ENCODE measurements around the gene IRAK3. TPM values are rescaled to one million over a fixed set of nuclear protein-coding genes. Genes with fewer than 3 reads are reported as not detected.
"Not testable (repeated sequence)": the region's sequence is repeated elsewhere in the genome, so short reads cannot be mapped to it uniquely, and the experiment has no call there.

The IRAK3 gene
- polyA plus RNA-seq, 4 donors = 3.2 to 4.2 (median 3.4) TPM

- DNase-seq (ENCODE audit: low read depth in 4 of 4, low spot score in 3 of 4) = no peak
Observed at GRCh38 chr12:66297080-66297479, 108.1 kb downstream of the IRAK3 start.

- no peak for DNase-seq (ENCODE audit: low read depth in 4 of 4, low spot score in 3 of 4)
Observed at GRCh38 chr12:66297923-66298322, 108.9 kb downstream of the IRAK3 start.

- DNase-seq (ENCODE audit: low read depth in 4 of 4, low spot score in 3 of 4) = peak; percentile 92 to 95 (median 94)
Observed at GRCh38 chr12:66301944-66302826, 113.2 kb downstream of the IRAK3 start, which contains the start of gene HELB. Gene HELB, plus strand, starts transcription at chr12:66302493. Its CDS starts 111 bp downstream, at chr12:66302604.

DNA sequence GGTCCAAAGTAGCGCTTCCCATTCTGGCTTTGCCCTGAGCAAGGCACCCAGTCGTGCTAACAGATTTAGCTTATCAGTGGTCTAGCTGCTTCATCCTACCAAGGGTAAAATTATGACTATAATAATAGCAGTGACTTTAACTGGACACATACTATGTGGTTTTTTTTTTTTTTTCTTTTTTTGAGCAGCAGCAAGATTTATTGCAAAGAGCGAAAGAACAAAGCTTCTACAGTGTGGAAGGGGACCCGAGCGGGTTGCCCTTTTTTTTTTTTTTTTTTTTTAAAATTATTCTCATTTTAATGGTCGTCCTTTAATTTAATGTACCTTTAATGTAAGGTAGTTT is 113.8 kb downstream of the IRAK3 start:
- DNase-seq (ENCODE audit: low read depth in 4 of 4, low spot score in 3 of 4) = no peak

- DNase-seq (ENCODE audit: low read depth in 4 of 4, low spot score in 3 of 4) = not testable (repeated sequence)
Observed at GRCh38 chr12:66303316-66303804, 114.3 kb downstream of the IRAK3 start.

Other genes with a start within 250 kb of the IRAK3 start
- 10 to 100 TPM; 29.0 to 37.9 (median 33.6) TPM for gene LLPH, start 58.5 kb upstream of the IRAK3 start, polyA plus RNA-seq (ENCODE audit: insufficient read length in 4 of 4)
- gene TMBIM4, start 19.2 kb upstream of the IRAK3 start, polyA plus RNA-seq (ENCODE audit: insufficient read length in 4 of 4) = 100 to 1,000 TPM; 133 to 159 (median 145) TPM
- 1 to 10 TPM; 3.3 to 5.2 (median 3.8) TPM for gene HELB, start 113.3 kb downstream of the IRAK3 start, polyA plus RNA-seq (ENCODE audit: insufficient read length in 4 of 4)

All from left renal pelvis (tissue), 4 donors.